GM19395 (cell line): ENCODE measurements around the gene RPS6KB2.

Experiments used
- ATAC-seq: cut with Tn5 transposase; IDR thresholded peaks from one replicate; pipeline ENCODE4 v1.9.1; 2021; ENCODE audit warnings: mild to moderate bottlenecking, moderate library complexity; ENCODE audit not compliant: unreplicated experiment

RPS6KB2 gene

GRCh38 chr11:67441098-67441563, 12.8 kb downstream of the RPS6KB2 start:
- ATAC-seq: no peak

- no peak for ATAC-seq
Measured at GRCh38 chr11:67441731-67442351, 13.5 kb downstream of the RPS6KB2 start.

GRCh38 chr11:67442504-67443404, 14.5 kb downstream of the RPS6KB2 start:
- no peak for ATAC-seq

GRCh38 chr11:67445515-67445914, 17.2 kb downstream of the RPS6KB2 start:
- no peak for ATAC-seq

- no peak for ATAC-seq
Measured at GRCh38 chr11:67448220-67448609, 19.9 kb downstream of the RPS6KB2 start.

- ATAC-seq: no peak
Measured at GRCh38 chr11:67449116-67449844, 21.0 kb downstream of the RPS6KB2 start.

GRCh38 chr11:67450796-67451657, 22.7 kb downstream of the RPS6KB2 start:
- ATAC-seq: no peak

GRCh38 chr11:67451658-67451976, 23.3 kb downstream of the RPS6KB2 start:
- ATAC-seq: no peak

- ATAC-seq: no peak
Measured at GRCh38 chr11:67452141-67452952, 24.1 kb downstream of the RPS6KB2 start, which contains the start of gene GPR152. Gene GPR152, minus strand, starts transcription at chr11:67452729. Its CDS starts 5 bp downstream, at chr11:67452724.

- no peak for ATAC-seq
Measured at GRCh38 chr11:67453816-67454732, 25.8 kb downstream of the RPS6KB2 start.

GRCh38 chr11:67455054-67455453, 26.8 kb downstream of the RPS6KB2 start, which contains the start of gene CABP4:
Gene CABP4, plus strand, starts transcription at chr11:67455354. Its CDS starts 70 bp downstream, at chr11:67455424.
- no peak for ATAC-seq

- ATAC-seq: no peak
Measured at GRCh38 chr11:67456068-67456705, 27.9 kb downstream of the RPS6KB2 start.

- no peak for ATAC-seq
Measured at GRCh38 chr11:67457453-67457852, 29.2 kb downstream of the RPS6KB2 start.

GRCh38 chr11:67458266-67458665, 30.0 kb downstream of the RPS6KB2 start:
- ATAC-seq: no peak

GRCh38 chr11:67463186-67463585, 34.9 kb downstream of the RPS6KB2 start:
- ATAC-seq: no peak

- no peak for ATAC-seq
Measured at GRCh38 chr11:67463680-67464410, 35.6 kb downstream of the RPS6KB2 start.

GRCh38 chr11:67464411-67465188, 36.3 kb downstream of the RPS6KB2 start:
- peak; percentile 41 for ATAC-seq
